SJSA1 (cell line): Measurements from ENCODE around the gene TMEM167B. TPM values are rescaled to one million over a fixed set of nuclear protein-coding genes. Genes with fewer than 3 reads are reported as not detected.

Experiments
- DNase-seq, 2 experiments: peaks; one replicate each; pipeline ENCODE4 v3.0.0-alpha.2; 2015 to 2020; ENCODE audit warnings: low spot score in 2 of 2, low read depth in 1 of 2
- H3K27ac ChIP-seq: fragments of 250-450 bp; sonication (Bioruptor Pico); 2 replicates; pipeline ENCODE4 v1.5.1; 2020; ENCODE audit warnings: mild to moderate bottlenecking, moderate library complexity
- H3K27me3 ChIP-seq: fragments of 250-450 bp; sonication (Bioruptor Pico); replicated peaks from 2 replicates; pipeline ENCODE4 v1.5.1; 2020; ENCODE audit warnings: mild to moderate bottlenecking, moderate library complexity
- H3K36me3 ChIP-seq: fragments of 250-450 bp; sonication (Bioruptor Pico); 2 replicates; pipeline ENCODE4 v1.5.1; 2020; ENCODE audit warnings: mild to moderate bottlenecking
- H3K4me1 ChIP-seq: fragments of 250-450 bp; sonication (Bioruptor Pico); replicated peaks from 2 replicates; pipeline ENCODE4 v1.6.1; 2021; ENCODE audit warnings: mild to moderate bottlenecking
- H3K4me3 ChIP-seq: fragments of 250-450 bp; sonication (Bioruptor Pico); 2 replicates; pipeline ENCODE4 v1.5.1; 2020; ENCODE audit warnings: mild to moderate bottlenecking
- H3K9me3 ChIP-seq: fragments of 250-450 bp; sonication (Bioruptor Pico); replicated peaks from 2 replicates; pipeline ENCODE4 v1.5.1; 2020; ENCODE audit warnings: mild to moderate bottlenecking
- total RNA-seq: library from RNA; depleted of rRNA; stranded (reverse); fragments of >200 nt; shearing (Covaris generic); gene quantifications from 2 replicates; pipeline ENCODE4 v1.2.3, GENCODE V29; 2014

Gene TMEM167B
- total RNA-seq, 1 experiment from 2014 or later = 36.3 TPM

GRCh38 chr1:109113590-109114341 is 23.2 kb downstream of the TMEM167B start, which contains the start of gene ELAPOR1:
ELAPOR1 (plus strand) TSS chr1:109114115; CDS start chr1:109114184, 69 bp downstream.
- Histone ChIP-seq H3K4me3 (no peak within 1 kb of the TSS), H3K27ac (no peak within 1 kb of the TSS), H3K36me3 (no peaks in the 10 kb centered on the region), H3K4me1 (peaks cover 34% of the 10 kb centered on the region), H3K9me3 (no peaks in the 10 kb centered on the region), H3K27me3 (peaks cover 6% of the 10 kb centered on the region; the same call in 1 of the 2 replicates)
- no peak for DNase-seq

GRCh38 chr1:109114342-109114674 is 23.7 kb downstream of the TMEM167B start:
- H3K36me3 ChIP-seq = no peaks in the 10 kb centered on the region
- DNase-seq = no peak
- peaks cover 6% of the 10 kb centered on the region; the same call in 1 of the 2 replicates for H3K27me3 ChIP-seq
- H3K9me3 ChIP-seq = no peaks in the 10 kb centered on the region
- no peak overlapping the region for H3K4me3 ChIP-seq
- H3K4me1 ChIP-seq = peaks cover 34% of the 10 kb centered on the region
- H3K27ac ChIP-seq = no peak overlapping the region

- H3K36me3 ChIP-seq = no peaks in the 10 kb centered on the region
- H3K9me3 ChIP-seq = no peaks in the 10 kb centered on the region
- H3K4me1 ChIP-seq = peaks cover 34% of the 10 kb centered on the region
- H3K27ac ChIP-seq = no peak overlapping the region
- no peak overlapping the region for H3K4me3 ChIP-seq
- no peak for DNase-seq
- H3K27me3 ChIP-seq = peaks cover 6% of the 10 kb centered on the region; the same call in 1 of the 2 replicates
These were observed 25.1 kb downstream of the TMEM167B start for GRCh38 chr1:109115685-109116084.

GRCh38 chr1:109116286-109116685 is 25.7 kb downstream of the TMEM167B start:
- no peak for DNase-seq
- H3K4me3 ChIP-seq = no peak overlapping the region
- peaks cover 6% of the 10 kb centered on the region; the same call in 1 of the 2 replicates for H3K27me3 ChIP-seq
- no peaks in the 10 kb centered on the region for H3K9me3 ChIP-seq
- H3K4me1 ChIP-seq = peaks cover 34% of the 10 kb centered on the region
- H3K36me3 ChIP-seq = no peaks in the 10 kb centered on the region
- peak overlapping the region; percentile 28; the same call in 1 of the 2 replicates for H3K27ac ChIP-seq

GRCh38 chr1:109118089-109118488 is 27.5 kb downstream of the TMEM167B start:
- Histone ChIP-seq H3K9me3 (no peaks in the 10 kb centered on the region), H3K27ac (no peak overlapping the region), H3K27me3 (peaks cover 6% of the 10 kb centered on the region; the same call in 1 of the 2 replicates), H3K4me3 (no peak overlapping the region), H3K4me1 (peaks cover 21% of the 10 kb centered on the region), H3K36me3 (no peaks in the 10 kb centered on the region)
- no peak for DNase-seq

GRCh38 chr1:109120356-109120755 is 29.8 kb downstream of the TMEM167B start:
- H3K4me3 ChIP-seq = no peak overlapping the region

GRCh38 chr1:109131059-109131458 is 40.5 kb downstream of the TMEM167B start:
- H3K36me3 ChIP-seq = no peaks in the 10 kb centered on the region
- no peak overlapping the region for H3K4me3 ChIP-seq
- H3K4me1 ChIP-seq = no peaks in the 10 kb centered on the region
- no peaks in the 10 kb centered on the region for H3K9me3 ChIP-seq
- DNase-seq = no peak
- no peaks in the 10 kb centered on the region for H3K27me3 ChIP-seq
- no peak overlapping the region for H3K27ac ChIP-seq

More at GRCh38 chr1:109120356-109120755, 29.8 kb downstream of the TMEM167B start:
- Histone ChIP-seq H3K4me1 (peaks cover 18% of the 10 kb centered on the region), H3K36me3 (no peaks in the 10 kb centered on the region), H3K27ac (no peak overlapping the region), H3K27me3 (no peaks in the 10 kb centered on the region), H3K9me3 (no peaks in the 10 kb centered on the region)
- no peak for DNase-seq

- no peak overlapping the region for H3K27ac ChIP-seq
- H3K4me1 ChIP-seq = no peaks in the 10 kb centered on the region
- no peaks in the 10 kb centered on the region for H3K27me3 ChIP-seq
- no peaks in the 10 kb centered on the region for H3K36me3 ChIP-seq
- no peaks in the 10 kb centered on the region for H3K9me3 ChIP-seq
- no peak for DNase-seq
- H3K4me3 ChIP-seq = no peak overlapping the region
These were observed 41.2 kb downstream of the TMEM167B start for GRCh38 chr1:109131800-109132199.

GRCh38 chr1:109133002-109133706 is 42.6 kb downstream of the TMEM167B start:
- DNase-seq = no peak
- Histone ChIP-seq H3K9me3 (no peaks in the 10 kb centered on the region), H3K27me3 (no peaks in the 10 kb centered on the region), H3K4me3 (no peak overlapping the region), H3K4me1 (no peaks in the 10 kb centered on the region), H3K36me3 (no peaks in the 10 kb centered on the region), H3K27ac (no peak overlapping the region)

- Histone ChIP-seq H3K27me3 (no peaks in the 10 kb centered on the region), H3K27ac (no peak overlapping the region), H3K36me3 (no peaks in the 10 kb centered on the region), H3K4me1 (no peaks in the 10 kb centered on the region), H3K4me3 (no peak overlapping the region), H3K9me3 (no peaks in the 10 kb centered on the region)
- DNase-seq = no peak
These were observed 43.3 kb downstream of the TMEM167B start for GRCh38 chr1:109133815-109134214.

GRCh38 chr1:109134423-109134822 is 43.9 kb downstream of the TMEM167B start:
- no peaks in the 10 kb centered on the region for H3K4me1 ChIP-seq
- no peak overlapping the region for H3K27ac ChIP-seq
- H3K27me3 ChIP-seq = no peaks in the 10 kb centered on the region
- H3K4me3 ChIP-seq = no peak overlapping the region
- no peaks in the 10 kb centered on the region for H3K36me3 ChIP-seq
- DNase-seq = no peak
- no peaks in the 10 kb centered on the region for H3K9me3 ChIP-seq

GRCh38 chr1:109135940-109136339 is 45.4 kb downstream of the TMEM167B start:
- Histone ChIP-seq H3K27me3 (no peaks in the 10 kb centered on the region), H3K27ac (no peak overlapping the region), H3K36me3 (no peaks in the 10 kb centered on the region), H3K9me3 (no peaks in the 10 kb centered on the region), H3K4me1 (no peaks in the 10 kb centered on the region), H3K4me3 (no peak overlapping the region)
- no peak for DNase-seq

- Histone ChIP-seq H3K4me1 (no peaks in the 10 kb centered on the region), H3K4me3 (no peak overlapping the region), H3K27me3 (no peaks in the 10 kb centered on the region), H3K36me3 (no peaks in the 10 kb centered on the region), H3K27ac (no peak overlapping the region), H3K9me3 (no peaks in the 10 kb centered on the region)
- DNase-seq = no peak
These were observed 46.2 kb downstream of the TMEM167B start for GRCh38 chr1:109136766-109137165.

- Histone ChIP-seq H3K27ac (no peak overlapping the region), H3K4me1 (no peaks in the 10 kb centered on the region), H3K27me3 (no peaks in the 10 kb centered on the region), H3K9me3 (no peaks in the 10 kb centered on the region), H3K36me3 (no peaks in the 10 kb centered on the region), H3K4me3 (no peak overlapping the region)
- no peak for DNase-seq
These were observed 47.4 kb downstream of the TMEM167B start for GRCh38 chr1:109137958-109138357.
